Measurements from ENCODE around the gene NRP1.

Gene NRP1

GRCh38 chr10:33288127-33288526, 46.3 kb downstream of the NRP1 start:
- no peak for DNase-seq

- DNase-seq, result peak; percentile 46
These were observed 47.4 kb downstream of the NRP1 start for GRCh38 chr10:33287112-33287511.

- no peak for DNase-seq
These were observed 48.1 kb downstream of the NRP1 start for GRCh38 chr10:33286157-33286934.

GRCh38 chr10:33284945-33285344, 49.5 kb downstream of the NRP1 start:
- DNase-seq, result no peak

GRCh38 chr10:33279811-33280602, 54.5 kb downstream of the NRP1 start:
- no peak for DNase-seq

GRCh38 chr10:33279276-33279675, 55.2 kb downstream of the NRP1 start:
- DNase-seq, result no peak

- DNase-seq, result no peak
These were observed 56.3 kb downstream of the NRP1 start for GRCh38 chr10:33278198-33278597.

GRCh38 chr10:33277135-33277536, 57.3 kb downstream of the NRP1 start:
- no peak for DNase-seq

- no peak for DNase-seq
These were observed 58.1 kb downstream of the NRP1 start for GRCh38 chr10:33276282-33276923.

GRCh38 chr10:33274096-33274785, 60.2 kb downstream of the NRP1 start:
- no peak for DNase-seq

- peak; percentile 63 for DNase-seq
These were observed 61.0 kb downstream of the NRP1 start for GRCh38 chr10:33273295-33274002.

- no peak for DNase-seq
These were observed 61.8 kb downstream of the NRP1 start for GRCh38 chr10:33272635-33273034.

- no peak for DNase-seq
These were observed 62.4 kb downstream of the NRP1 start for GRCh38 chr10:33271969-33272583.

GRCh38 chr10:33270971-33271370, 63.5 kb downstream of the NRP1 start:
- no peak for DNase-seq

- no peak for DNase-seq
These were observed 66.8 kb downstream of the NRP1 start for GRCh38 chr10:33267708-33268107.

GRCh38 chr10:33265621-33266020, 68.8 kb downstream of the NRP1 start:
- DNase-seq, result no peak

- no peak for DNase-seq
These were observed 71.0 kb downstream of the NRP1 start for GRCh38 chr10:33263453-33263852.

- no peak for DNase-seq
These were observed 71.6 kb downstream of the NRP1 start for GRCh38 chr10:33262871-33263270.

GRCh38 chr10:33260403-33261149, 73.9 kb downstream of the NRP1 start:
- peak; percentile 28 for DNase-seq

- no peak for DNase-seq
These were observed 75.5 kb downstream of the NRP1 start for GRCh38 chr10:33258967-33259366.

GRCh38 chr10:33257439-33258080, 76.9 kb downstream of the NRP1 start:
- DNase-seq, result no peak
